Keratinocyte (primary cell): ENCODE results near the gene PPL. TPM values are rescaled to one million over a fixed set of nuclear protein-coding genes. Genes with fewer than 3 reads are reported as not detected.

Experiments
- DNase-seq: peaks from one replicate; pipeline ENCODE4 v3.0.0-alpha.2; 2011; ENCODE audit warnings: low read depth, missing footprints, low spot score
- FAIRE-seq: peaks from 2 replicates; lab custom pipeline; 2011; peaks lifted over from hg19 to GRCh38; lab: Jason Lieb, UNC
- H2AFZ ChIP-seq: 2 replicates; pipeline ENCODE4 v1.6.0; 2012; ENCODE audit warnings: low read length, control low read depth, inconsistent platforms; ENCODE audit not compliant: control insufficient read depth
- H3K27ac ChIP-seq: 2 replicates; pipeline ENCODE4 v1.5.1; 2011; ENCODE audit warnings: low read length; ENCODE audit not compliant: control insufficient read depth, insufficient read depth
- H3K27me3 ChIP-seq: 3 replicates; pipeline ENCODE4 v1.6.0; 2011; ENCODE audit warnings: low read length; ENCODE audit not compliant: control insufficient read depth, insufficient read depth; ENCODE audit errors: extremely low read depth
- H3K36me3 ChIP-seq, 2 experiments: 2 replicates in 1 of 2; 3 replicates in 1 of 2; pipeline ENCODE4 v1.5.1; 2011; ENCODE audit warnings: low read length in 2 of 2, mild to moderate bottlenecking in 1 of 2; ENCODE audit not compliant: control insufficient read depth in 2 of 2, insufficient read depth in 2 of 2; ENCODE audit errors: extremely low read depth in 1 of 2
- H3K4me1 ChIP-seq: 3 replicates; pipeline ENCODE4 v1.5.1; 2011; ENCODE audit warnings: low read length; ENCODE audit not compliant: control insufficient read depth, insufficient read depth; ENCODE audit errors: extremely low read depth
- H3K4me2 ChIP-seq: 3 replicates; pipeline ENCODE4 v1.6.0; 2011; ENCODE audit warnings: low read depth, low read length; ENCODE audit not compliant: control insufficient read depth, insufficient read depth; ENCODE audit errors: extremely low read depth
- H3K4me3 ChIP-seq, 3 experiments: fragments of 200-600 bp in 1 of 3; sonication (generic) in 1 of 3; 2 replicates in 2 of 3; 3 replicates in 1 of 3; pipeline ENCODE4 v1.5.1; 2011 to 2016; ENCODE audit warnings: low read length in 3 of 3, mild to moderate bottlenecking in 3 of 3, control low read depth in 2 of 3, inconsistent platforms in 1 of 3, low read depth in 1 of 3, mixed read lengths in 1 of 3, mixed run types in 1 of 3, moderate library complexity in 1 of 3; ENCODE audit not compliant: control insufficient read depth in 2 of 3, insufficient read depth in 2 of 3; ENCODE audit errors: extremely low read depth in 1 of 3
- H3K79me2 ChIP-seq: 2 replicates; pipeline ENCODE4 v1.6.0; 2012; ENCODE audit warnings: low read length; ENCODE audit not compliant: control insufficient read depth, insufficient read depth
- H3K9ac ChIP-seq: 3 replicates; pipeline ENCODE4 v1.6.0; 2011; ENCODE audit warnings: low read length; ENCODE audit not compliant: control insufficient read depth, insufficient read depth; ENCODE audit errors: extremely low read depth
- H3K9me1 ChIP-seq: 3 replicates; pipeline ENCODE4 v1.6.0; 2011; ENCODE audit warnings: low read length; ENCODE audit not compliant: control insufficient read depth, insufficient read depth; ENCODE audit errors: extremely low read depth
- H3K9me3 ChIP-seq: 2 replicates; pipeline ENCODE4 v1.5.1; 2012; ENCODE audit warnings: low read depth, low read length; ENCODE audit not compliant: control insufficient read depth
- H4K20me1 ChIP-seq: 3 replicates; pipeline ENCODE4 v1.6.0; 2011; ENCODE audit warnings: low read length; ENCODE audit not compliant: control insufficient read depth, insufficient read depth; ENCODE audit errors: extremely low read depth
- EZH2 ChIP-seq: IDR thresholded peaks from one replicate; pipeline ENCODE4 v1.6.1; 2012; ENCODE audit warnings: inconsistent platforms, mild to moderate bottlenecking, low read length, moderate library complexity
- dilution Hi-C: fragments of 300-500 bp; cut with MboI; formaldehyde crosslinking; loops from one replicate; pipeline ENCODE4 v1.7.0; 2020; ENCODE audit warnings: low sequenced_read_pairs; ENCODE audit not compliant: extremely low pct_ligation_motif_present
- polyA plus RNA-seq, 5 experiments: library from polyadenylated mRNA; depleted of rRNA in 3 of 5; stranded (reverse) in 3 of 5; stranded (forward) in 1 of 5; unstranded in 1 of 5; fragments of >200 nt; gene quantifications; 1 replicate in 1 of 5; 2 replicates in 3 of 5; 3 replicates in 1 of 5; pipeline versions ENCODE4 v1.2.1 to v1.2.3, GENCODE V29; 2011 to 2012; ENCODE audit warnings: missing spikeins in 2 of 5, low read depth in 1 of 5, low replicate concordance in 1 of 5
- TF ChIP-seq, protein P1 (sequence below), 3 experiments: IDR thresholded peaks in 1 of 3; conservative IDR thresholded peaks in 1 of 3; optimal IDR thresholded peaks in 1 of 3; 2 replicates in 2 of 3; 3 replicates in 1 of 3; pipeline versions ENCODE3 to v1.5.1; 2011; ENCODE audit warnings: low read length in 3 of 3, mild to moderate bottlenecking in 3 of 3, moderate library complexity in 2 of 3, control low read depth in 1 of 3, inconsistent platforms in 1 of 3; ENCODE audit not compliant: insufficient read depth in 2 of 3; ENCODE audit errors: extremely low read depth in 1 of 3

Gene PPL
- polyA plus RNA-seq, 1 donor (not counting 4 experiments of a cell fraction or from before 2014, with no cell fraction given) = 26.6 TPM

GRCh38 chr16:4925791-4926190 lies 11.2 kb downstream of the PPL start:
- Histone ChIP-seq H3K27me3 (no peaks in the 10 kb centered on the region), H3K9ac (no peak overlapping the region), H3K4me1 (peaks cover 40% of the 10 kb centered on the region), H3K36me3 (peaks cover 11% of the 10 kb centered on the region in 2 experiments), H4K20me1 (no peaks in the 10 kb centered on the region), H3K4me2 (no peak overlapping the region), H3K9me3 (peaks cover 7% of the 10 kb centered on the region), H3K4me3 (no peak overlapping the region), H3K27ac (no peak overlapping the region), H3K79me2 (peaks cover 7% of the 10 kb centered on the region), H3K9me1 (no peaks in the 10 kb centered on the region), H2AFZ (no peak overlapping the region)
- FAIRE-seq (peak; percentile 58), DNase-seq (no peak)
- dilution Hi-C loops = no loop called here
- TF ChIP-seq, protein P1, sequence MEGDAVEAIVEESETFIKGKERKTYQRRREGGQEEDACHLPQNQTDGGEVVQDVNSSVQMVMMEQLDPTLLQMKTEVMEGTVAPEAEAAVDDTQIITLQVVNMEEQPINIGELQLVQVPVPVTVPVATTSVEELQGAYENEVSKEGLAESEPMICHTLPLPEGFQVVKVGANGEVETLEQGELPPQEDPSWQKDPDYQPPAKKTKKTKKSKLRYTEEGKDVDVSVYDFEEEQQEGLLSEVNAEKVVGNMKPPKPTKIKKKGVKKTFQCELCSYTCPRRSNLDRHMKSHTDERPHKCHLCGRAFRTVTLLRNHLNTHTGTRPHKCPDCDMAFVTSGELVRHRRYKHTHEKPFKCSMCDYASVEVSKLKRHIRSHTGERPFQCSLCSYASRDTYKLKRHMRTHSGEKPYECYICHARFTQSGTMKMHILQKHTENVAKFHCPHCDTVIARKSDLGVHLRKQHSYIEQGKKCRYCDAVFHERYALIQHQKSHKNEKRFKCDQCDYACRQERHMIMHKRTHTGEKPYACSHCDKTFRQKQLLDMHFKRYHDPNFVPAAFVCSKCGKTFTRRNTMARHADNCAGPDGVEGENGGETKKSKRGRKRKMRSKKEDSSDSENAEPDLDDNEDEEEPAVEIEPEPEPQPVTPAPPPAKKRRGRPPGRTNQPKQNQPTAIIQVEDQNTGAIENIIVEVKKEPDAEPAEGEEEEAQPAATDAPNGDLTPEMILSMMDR (optimal IDR thresholded peaks at IDR 0.05 in 1 of 3, IDR thresholded peaks at IDR 0.05 in 1 of 3, conservative IDR thresholded peaks at IDR 0.05 in 1 of 3; ENCODE audit: extremely low read depth in 1 of 3, insufficient read depth in 2 of 3, low read length in 3 of 3) = no peak
- TF ChIP-seq EZH2 = no peak

GRCh38 chr16:4925293-4925607 lies 11.7 kb downstream of the PPL start:
- Histone ChIP-seq H3K4me1 (peaks cover 40% of the 10 kb centered on the region), H3K79me2 (peaks cover 7% of the 10 kb centered on the region), H3K4me2 (peak overlapping the region; percentile 73)

More at GRCh38 chr16:4925293-4925607, 11.7 kb downstream of the PPL start:
- no peak for TF ChIP-seq EZH2
- TF ChIP-seq, protein P1 (optimal IDR thresholded peaks at IDR 0.05 in 1 of 3, IDR thresholded peaks at IDR 0.05 in 1 of 3, conservative IDR thresholded peaks at IDR 0.05 in 1 of 3; ENCODE audit: extremely low read depth in 1 of 3, insufficient read depth in 2 of 3, low read length in 3 of 3) = no peak
- H3K9me1 ChIP-seq = no peaks in the 10 kb centered on the region
- FAIRE-seq (no peak), DNase-seq (no peak)
- H3K36me3 ChIP-seq = peaks cover 6 to 11% of the 10 kb centered on the region in 2 experiments
- H2AFZ ChIP-seq = no peak overlapping the region
- no peaks in the 10 kb centered on the region for H4K20me1 ChIP-seq
- dilution Hi-C loops = no loop called here
- H3K9me3 ChIP-seq = peaks cover 7% of the 10 kb centered on the region
- H3K27me3 ChIP-seq = no peaks in the 10 kb centered on the region
- H3K4me3 ChIP-seq = peak overlapping the region in 1 of 3 experiments; percentile 24
- H3K9ac ChIP-seq = no peak overlapping the region
- H3K27ac ChIP-seq = no peak overlapping the region
